Mesenchymal stem cell (in vitro differentiated cells and primary cell): Measurements from ENCODE around the gene CD276.

Source experiments
- DNase-seq: peaks from one replicate; pipeline ENCODE4 v3.0.0-alpha.2; 2013
- H2AFZ ChIP-seq: one replicate; pipeline ENCODE4 v1.6.1; 2013; ENCODE audit warnings: low read depth, mild to moderate bottlenecking, control low read depth, inconsistent platforms, low read length, moderate library complexity
- H2AK5ac ChIP-seq: 2 replicates; pipeline ENCODE4 v1.6.1; 2013; ENCODE audit warnings: low read length, moderate library complexity, mild to moderate bottlenecking, inconsistent platforms; ENCODE audit not compliant: severe bottlenecking
- H2BK120ac ChIP-seq: one replicate; pipeline ENCODE4 v1.6.1; 2013; ENCODE audit warnings: low read depth, mild to moderate bottlenecking, inconsistent platforms, low read length, moderate library complexity
- H2BK12ac ChIP-seq, 2 experiments: one replicate each; pipeline ENCODE4 v1.6.1; 2013; ENCODE audit warnings: inconsistent platforms in 2 of 2, low read length in 2 of 2, mild to moderate bottlenecking in 2 of 2, moderate library complexity in 2 of 2, control low read depth in 1 of 2
- H2BK15ac ChIP-seq: one replicate; pipeline ENCODE4 v1.6.1; 2013; ENCODE audit warnings: mild to moderate bottlenecking, low read depth, inconsistent platforms; ENCODE audit not compliant: poor library complexity, severe bottlenecking
- H2BK5ac ChIP-seq: 2 replicates; pipeline ENCODE4 v1.6.1; 2013; ENCODE audit warnings: low read depth, mild to moderate bottlenecking, low read length, control low read depth, inconsistent platforms; ENCODE audit not compliant: poor library complexity, severe bottlenecking
- H3K14ac ChIP-seq, 2 experiments: one replicate each; pipeline ENCODE4 v1.6.1; 2013; ENCODE audit warnings: inconsistent platforms in 2 of 2, low read length in 2 of 2, control low read depth in 1 of 2, mild to moderate bottlenecking in 1 of 2, moderate library complexity in 1 of 2
- H3K18ac ChIP-seq, 2 experiments: one replicate each; pipeline ENCODE4 v1.6.1; 2013; ENCODE audit warnings: inconsistent platforms in 2 of 2, low read length in 2 of 2, control low read depth in 1 of 2, low read depth in 1 of 2, mild to moderate bottlenecking in 1 of 2
- H3K23ac ChIP-seq, 2 experiments: one replicate each; pipeline ENCODE4 v1.6.1; 2013; ENCODE audit warnings: inconsistent platforms in 2 of 2, low read length in 2 of 2, mild to moderate bottlenecking in 2 of 2, moderate library complexity in 2 of 2, control low read depth in 1 of 2
- H3K27ac ChIP-seq: 2 replicates; pipeline ENCODE4 v1.5.1; 2013; ENCODE audit warnings: mild to moderate bottlenecking, moderate library complexity, low read length, control low read depth, inconsistent platforms; ENCODE audit not compliant: poor library complexity, severe bottlenecking
- H3K27me3 ChIP-seq, 2 experiments: 2 replicates each; pipeline versions ENCODE4 v1.6.1 to v1.7.0; 2013; ENCODE audit warnings: low read length in 2 of 2, mild to moderate bottlenecking in 2 of 2, moderate library complexity in 2 of 2, control low read depth in 1 of 2, inconsistent platforms in 1 of 2; ENCODE audit not compliant: control insufficient read depth in 1 of 2, insufficient read depth in 1 of 2
- H3K36me3 ChIP-seq, 2 experiments: 2 replicates each; pipeline versions ENCODE4 v1.6.1 to v1.7.0; 2013; ENCODE audit warnings: low read length in 2 of 2, control low read depth in 1 of 2, inconsistent platforms in 1 of 2, low read depth in 1 of 2, mild to moderate bottlenecking in 1 of 2; ENCODE audit not compliant: insufficient read depth in 2 of 2, control insufficient read depth in 1 of 2
- H3K4ac ChIP-seq, 2 experiments: one replicate each; pipeline ENCODE4 v1.6.1; 2013; ENCODE audit warnings: inconsistent platforms in 2 of 2, low read length in 2 of 2, mild to moderate bottlenecking in 2 of 2, moderate library complexity in 2 of 2, control low read depth in 1 of 2, low read depth in 1 of 2
- H3K4me1 ChIP-seq: 2 replicates; pipeline ENCODE4 v1.6.1; 2013; ENCODE audit warnings: low read depth, low read length, control low read depth; ENCODE audit not compliant: control insufficient read depth, insufficient read depth
- H3K4me2 ChIP-seq: 2 replicates; pipeline ENCODE4 v1.6.1; 2013; ENCODE audit warnings: low read length, mild to moderate bottlenecking, inconsistent platforms; ENCODE audit not compliant: poor library complexity, severe bottlenecking
- H3K4me3 ChIP-seq, 2 experiments: 2 replicates each; pipeline versions ENCODE4 v1.5.1 to v1.7.0; 2013; ENCODE audit warnings: low read length in 2 of 2, mild to moderate bottlenecking in 2 of 2, control low read depth in 1 of 2, low read depth in 1 of 2; ENCODE audit not compliant: insufficient read depth in 1 of 2
- H3K79me1 ChIP-seq: replicated peaks from 2 replicates; pipeline ENCODE4 v1.6.1; 2013; ENCODE audit warnings: mild to moderate bottlenecking, control low read depth, low read length, inconsistent platforms; ENCODE audit not compliant: poor library complexity, severe bottlenecking
- H3K9ac ChIP-seq: 2 replicates; pipeline ENCODE4 v1.7.0; 2013; ENCODE audit warnings: mild to moderate bottlenecking, low read length, moderate library complexity
- H3K9me3 ChIP-seq: 2 replicates; pipeline ENCODE4 v1.7.0; 2013; ENCODE audit warnings: mild to moderate bottlenecking, low read length; ENCODE audit not compliant: control insufficient read depth
- H4K8ac ChIP-seq: one replicate; pipeline ENCODE4 v1.6.1; 2013; ENCODE audit warnings: inconsistent platforms, mild to moderate bottlenecking, low read length, moderate library complexity
- H4K91ac ChIP-seq: one replicate; pipeline ENCODE4 v1.6.1; 2013; ENCODE audit warnings: mild to moderate bottlenecking, low read length, inconsistent platforms
- WGBS: methylation state at CpG from one replicate; pipeline ENCODE4 v1.1.7; 2013; ENCODE audit warnings: mixed read lengths; 5-methylcytosine and 5-hydroxymethylcytosine counted together

Gene CD276

GRCh38 chr15:73755946-73756345, 71.8 kb downstream of the CD276 start:
- Histone ChIP-seq H3K9me3 (no peaks in the 10 kb centered on the region), H3K4me2 (no peak overlapping the region), H2AFZ (no peak overlapping the region), H3K79me1 (no peaks in the 10 kb centered on the region), H3K27me3 (peaks cover 54 to 80% of the 10 kb centered on the region in 2 experiments), H2BK120ac (no peak overlapping the region), H3K23ac (no peak overlapping the region), H2BK12ac (no peak overlapping the region), H3K36me3 (no peaks in the 10 kb centered on the region), H4K8ac (no peak overlapping the region), H3K27ac (no peak overlapping the region), H3K4me1 (peaks cover 18% of the 10 kb centered on the region), H2BK5ac (no peak overlapping the region), H2BK15ac (no peak overlapping the region), H3K18ac (no peak overlapping the region), H3K4me3 (no peak overlapping the region), H3K9ac (no peak overlapping the region), H4K91ac (no peak overlapping the region), H2AK5ac (no peak overlapping the region), H3K4ac (no peak overlapping the region), H3K14ac (no peak overlapping the region)
- 85% methylated on average over 2 of the region's 3 CpGs for WGBS
- no peak for DNase-seq

DNA sequence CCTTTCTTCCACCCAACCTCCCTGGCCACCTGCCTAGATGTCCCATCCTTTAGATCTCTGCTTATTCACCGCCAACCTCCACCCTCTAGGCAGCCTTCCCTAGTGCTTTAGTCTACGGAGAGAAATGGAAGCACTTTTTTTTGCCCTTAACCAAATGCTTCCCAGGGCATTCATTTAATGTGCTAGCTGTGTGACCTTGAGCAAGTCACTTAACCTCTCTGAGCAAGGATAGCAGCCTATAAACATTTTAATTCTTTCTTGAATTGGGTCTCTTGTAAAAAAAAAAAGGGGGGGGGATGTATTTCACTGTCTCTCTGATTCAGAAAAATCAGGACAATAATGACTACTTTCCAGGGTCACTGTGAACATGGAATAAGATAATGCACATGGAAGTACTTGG, 72.2 kb downstream of the CD276 start:
- no peak overlapping the region for H2BK15ac ChIP-seq
- H3K18ac ChIP-seq: no peak overlapping the region
- no peak overlapping the region for H4K91ac ChIP-seq
- no peak overlapping the region for H3K4ac ChIP-seq
- no peak overlapping the region for H3K27ac ChIP-seq
- WGBS: 72% methylated on average over 2 of the region's 2 CpGs
- H2BK12ac ChIP-seq: no peak overlapping the region
- H2AK5ac ChIP-seq: no peak overlapping the region
- H3K4me2 ChIP-seq: no peak overlapping the region
- H3K36me3 ChIP-seq: no peaks in the 10 kb centered on the region
- peaks cover 16% of the 10 kb centered on the region for H3K4me1 ChIP-seq
- H3K27me3 ChIP-seq: peaks cover 54 to 80% of the 10 kb centered on the region in 2 experiments
- no peak for DNase-seq
- no peaks in the 10 kb centered on the region for H3K79me1 ChIP-seq
- no peak overlapping the region for H2BK5ac ChIP-seq
- no peak overlapping the region for H4K8ac ChIP-seq
- no peak overlapping the region for H3K9ac ChIP-seq
- H3K23ac ChIP-seq: no peak overlapping the region
- H3K14ac ChIP-seq: no peak overlapping the region
- H3K9me3 ChIP-seq: no peaks in the 10 kb centered on the region
- no peak overlapping the region for H3K4me3 ChIP-seq
- H2BK120ac ChIP-seq: no peak overlapping the region
- H2AFZ ChIP-seq: no peak overlapping the region

DNA sequence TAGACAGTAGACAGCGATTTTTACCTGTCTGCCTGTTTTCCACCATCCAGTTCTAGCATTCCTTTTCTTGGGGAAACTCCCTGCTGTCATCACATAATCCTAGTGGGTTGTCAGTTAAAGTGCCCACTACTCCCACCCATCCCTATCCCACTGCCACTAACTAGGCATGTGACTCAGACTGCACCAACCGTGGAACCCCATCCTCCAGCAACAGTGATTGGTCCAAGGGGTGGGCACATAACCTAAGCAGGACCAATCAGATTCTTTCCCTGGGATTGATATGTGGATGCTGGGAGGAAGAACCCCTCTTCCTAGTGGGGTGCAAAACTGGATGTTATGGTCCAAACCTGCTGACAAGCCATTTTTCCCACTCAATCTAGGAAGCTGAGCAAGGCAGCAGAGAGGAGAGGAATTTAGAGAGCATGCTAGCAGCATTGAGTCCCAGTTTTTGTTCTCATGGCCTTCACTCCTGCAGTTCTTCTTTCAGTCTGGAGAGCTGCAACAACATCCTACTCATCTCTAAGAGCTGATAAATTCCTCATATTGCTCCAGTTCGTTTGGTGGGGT, 72.8 kb downstream of the CD276 start:
- DNase-seq: no peak
- H3K27ac ChIP-seq: no peak overlapping the region
- no peak overlapping the region for H3K4me2 ChIP-seq
- no peak overlapping the region for H2BK120ac ChIP-seq
- H3K36me3 ChIP-seq: no peaks in the 10 kb centered on the region
- no peak overlapping the region for H3K18ac ChIP-seq
- no peak overlapping the region for H2BK5ac ChIP-seq
- no peak overlapping the region for H2AFZ ChIP-seq
- H3K14ac ChIP-seq: no peak overlapping the region
- no peaks in the 10 kb centered on the region for H3K79me1 ChIP-seq
- H4K8ac ChIP-seq: no peak overlapping the region
- H3K27me3 ChIP-seq: peaks cover 58 to 80% of the 10 kb centered on the region in 2 experiments
- H3K4me1 ChIP-seq: peaks cover 10% of the 10 kb centered on the region
- H2BK15ac ChIP-seq: no peak overlapping the region
- H2AK5ac ChIP-seq: no peak overlapping the region
- H4K91ac ChIP-seq: no peak overlapping the region
- no peaks in the 10 kb centered on the region for H3K9me3 ChIP-seq
- 55% methylated on average over 3 of the region's 3 CpGs for WGBS
- H3K23ac ChIP-seq: no peak overlapping the region
- no peak overlapping the region for H3K4me3 ChIP-seq
- no peak overlapping the region for H3K4ac ChIP-seq
- H3K9ac ChIP-seq: no peak overlapping the region
- H2BK12ac ChIP-seq: no peak overlapping the region

GRCh38 chr15:73757571-73757970, 73.4 kb downstream of the CD276 start:
- no peak overlapping the region for H3K4me3 ChIP-seq
- H3K27me3 ChIP-seq: peaks cover 64 to 84% of the 10 kb centered on the region in 2 experiments
- H3K9ac ChIP-seq: no peak overlapping the region

More at GRCh38 chr15:73757571-73757970, 73.4 kb downstream of the CD276 start:
- Histone ChIP-seq H2BK120ac (no peak overlapping the region), H2AK5ac (no peak overlapping the region), H3K23ac (no peak overlapping the region), H3K27ac (no peak overlapping the region), H3K79me1 (no peaks in the 10 kb centered on the region), H2BK12ac (no peak overlapping the region), H3K9me3 (no peaks in the 10 kb centered on the region), H2BK15ac (no peak overlapping the region), H4K8ac (no peak overlapping the region), H3K4ac (no peak overlapping the region), H2BK5ac (no peak overlapping the region), H3K4me2 (no peak overlapping the region), H3K14ac (no peak overlapping the region), H3K36me3 (no peaks in the 10 kb centered on the region), H3K4me1 (peaks cover 5% of the 10 kb centered on the region), H2AFZ (no peak overlapping the region), H3K18ac (no peak overlapping the region), H4K91ac (no peak overlapping the region)
- DNase-seq: no peak
